ENCODE measurements around the gene HMMR.
"Not testable (repeated sequence)": the region's sequence is repeated elsewhere in the genome, so short reads cannot be mapped to it uniquely, and the experiment has no call there.

The HMMR gene

DNA sequence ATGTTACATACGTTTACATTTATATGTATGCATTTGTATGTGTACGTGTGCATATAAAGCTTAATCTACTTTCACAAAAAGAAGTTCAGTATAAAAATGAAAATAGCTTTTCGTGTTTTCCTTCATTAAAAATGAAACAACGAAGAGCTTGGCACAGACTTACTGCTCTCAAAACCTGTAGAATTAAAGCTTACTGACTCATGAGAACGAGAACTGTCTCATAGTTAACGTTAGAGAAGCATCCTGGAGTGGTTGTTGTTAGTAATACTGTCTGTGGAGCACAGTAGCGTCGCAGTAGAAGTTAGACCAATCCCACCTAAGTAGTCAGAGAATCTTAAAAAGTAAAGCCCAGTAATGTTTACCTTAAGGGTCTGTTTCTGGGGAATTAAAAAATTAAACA, 46.3 kb downstream of the HMMR start:
- no peak for DNase-seq

DNA sequence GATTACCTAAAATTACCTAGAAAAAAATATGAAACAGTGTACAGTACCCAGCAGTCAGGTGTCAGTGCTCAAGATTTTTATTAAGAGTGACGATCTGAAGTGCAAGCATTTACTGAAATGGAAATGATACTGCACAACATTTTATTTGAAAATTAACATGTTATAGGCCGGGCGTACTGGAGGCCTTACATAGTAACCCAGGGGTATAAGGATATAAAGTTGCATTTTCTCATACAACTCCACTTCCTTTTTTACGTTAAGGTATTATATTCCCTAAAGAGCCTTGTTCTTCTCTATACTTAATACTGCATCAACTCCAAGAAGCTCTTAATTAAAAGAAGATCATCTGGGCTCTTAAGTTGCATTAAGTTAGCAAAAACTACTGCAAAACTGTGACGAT, 48.3 kb downstream of the HMMR start:
- DNase-seq, result no peak

DNA sequence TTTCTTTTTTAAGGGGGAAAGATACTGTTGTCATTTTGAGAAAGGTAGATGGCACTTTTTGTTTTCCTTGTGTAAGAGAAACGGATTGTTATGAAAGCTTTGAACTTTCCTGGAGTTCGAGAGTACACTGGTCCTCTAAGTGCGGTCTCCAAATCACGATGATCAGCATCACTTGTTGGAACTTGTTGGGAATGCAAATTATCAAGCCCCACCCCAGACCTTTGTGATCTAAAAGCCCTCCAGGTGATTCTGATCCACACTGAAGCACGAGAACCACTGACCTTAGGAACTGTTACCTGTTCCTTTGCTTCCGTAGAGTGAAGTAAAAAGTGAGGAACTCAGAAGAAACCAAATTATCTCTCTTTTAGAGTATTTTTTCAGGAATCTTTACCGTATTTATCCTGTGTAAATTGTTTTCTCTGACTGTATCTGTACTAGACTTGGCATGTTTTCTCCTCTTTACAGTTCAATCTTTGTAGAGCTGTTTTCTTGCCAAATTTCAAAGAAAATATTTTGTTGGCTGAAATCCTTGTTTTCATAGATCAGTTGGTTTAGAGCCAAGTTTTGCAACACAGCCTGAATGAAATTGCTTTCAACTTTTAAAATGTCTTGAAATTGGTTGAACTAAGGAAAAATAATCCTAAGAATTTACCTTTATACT, 49.0 kb downstream of the HMMR start:
- no peak for DNase-seq

DNA sequence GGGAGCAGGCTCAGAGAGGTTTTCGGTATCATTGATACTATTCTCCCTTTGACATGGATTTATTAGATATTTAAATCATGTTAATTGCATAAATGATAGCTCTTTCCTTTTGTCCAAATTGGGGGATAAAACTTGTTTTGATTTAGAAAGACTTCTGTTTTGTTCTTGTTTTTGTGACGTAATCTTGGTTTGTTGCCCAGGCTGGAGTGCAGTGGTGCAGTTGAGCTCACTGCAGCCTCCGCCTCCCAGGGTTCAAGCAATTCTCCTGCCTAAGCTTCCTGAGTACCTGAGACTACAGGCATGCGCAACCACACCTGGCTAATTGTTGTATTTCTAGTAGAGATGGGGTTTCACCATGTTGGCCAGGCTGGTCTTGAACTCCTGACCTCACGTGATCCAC, 52.1 kb downstream of the HMMR start:
- no peak for DNase-seq

DNA sequence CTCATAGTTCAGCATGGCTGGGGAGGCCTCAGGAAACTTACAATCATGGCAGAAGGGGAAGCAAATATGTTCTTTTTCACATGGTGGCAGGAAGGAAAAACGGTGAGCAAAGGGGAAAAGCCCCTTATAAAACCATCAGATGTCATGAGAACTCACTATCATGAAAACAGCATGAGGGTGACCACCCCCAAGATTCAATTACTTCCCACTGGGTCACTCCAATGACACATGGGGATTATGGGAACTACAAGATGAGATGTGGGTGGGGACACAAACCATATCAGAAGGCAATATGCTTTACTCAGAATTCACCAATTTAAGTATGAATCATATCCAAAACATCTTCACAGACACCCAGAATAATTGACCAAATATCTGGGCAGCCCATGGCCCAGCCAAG, 64.7 kb downstream of the HMMR start:
- no peak for DNase-seq

DNA sequence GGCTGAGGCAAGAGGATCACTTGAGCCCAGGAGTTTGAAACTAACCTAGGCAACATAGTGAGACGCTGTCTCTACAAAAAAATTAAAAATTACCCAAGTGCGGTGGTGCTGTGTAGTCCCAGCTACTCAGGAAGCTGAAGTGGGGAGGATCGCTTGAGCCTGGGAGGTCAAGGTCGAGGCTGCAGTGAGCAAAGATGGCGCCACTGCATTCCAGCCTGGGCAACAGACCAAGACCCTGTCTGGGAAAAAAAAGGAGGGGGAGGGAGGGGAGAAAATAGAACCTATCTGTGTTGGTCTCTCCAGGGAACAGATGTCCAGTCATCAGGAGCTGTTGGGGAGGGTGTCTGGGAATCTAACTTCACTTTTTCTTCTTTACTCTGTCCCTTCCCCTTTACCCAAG, 69.3 kb downstream of the HMMR start:
- no peak for DNase-seq

DNA sequence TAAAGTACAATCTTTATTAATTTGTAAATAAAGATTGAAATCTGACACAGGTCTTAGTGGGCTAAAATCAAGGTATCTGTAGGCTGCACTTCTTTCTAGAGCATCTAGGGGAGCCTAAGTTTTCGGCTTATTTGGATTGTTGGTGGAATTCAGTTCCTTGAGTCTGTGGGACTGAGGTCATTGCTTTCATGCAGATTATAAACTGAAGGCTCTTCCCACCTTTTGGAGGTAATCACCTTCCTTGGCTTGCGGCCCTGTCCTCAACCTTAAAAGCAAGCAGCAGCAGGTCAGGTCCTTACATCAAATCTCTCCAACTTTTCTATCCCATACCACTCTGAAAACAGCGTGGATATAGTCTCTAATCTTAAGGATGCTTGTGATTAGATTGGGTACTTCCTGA, 70.8 kb downstream of the HMMR start:
- DNase-seq, result no peak

DNA sequence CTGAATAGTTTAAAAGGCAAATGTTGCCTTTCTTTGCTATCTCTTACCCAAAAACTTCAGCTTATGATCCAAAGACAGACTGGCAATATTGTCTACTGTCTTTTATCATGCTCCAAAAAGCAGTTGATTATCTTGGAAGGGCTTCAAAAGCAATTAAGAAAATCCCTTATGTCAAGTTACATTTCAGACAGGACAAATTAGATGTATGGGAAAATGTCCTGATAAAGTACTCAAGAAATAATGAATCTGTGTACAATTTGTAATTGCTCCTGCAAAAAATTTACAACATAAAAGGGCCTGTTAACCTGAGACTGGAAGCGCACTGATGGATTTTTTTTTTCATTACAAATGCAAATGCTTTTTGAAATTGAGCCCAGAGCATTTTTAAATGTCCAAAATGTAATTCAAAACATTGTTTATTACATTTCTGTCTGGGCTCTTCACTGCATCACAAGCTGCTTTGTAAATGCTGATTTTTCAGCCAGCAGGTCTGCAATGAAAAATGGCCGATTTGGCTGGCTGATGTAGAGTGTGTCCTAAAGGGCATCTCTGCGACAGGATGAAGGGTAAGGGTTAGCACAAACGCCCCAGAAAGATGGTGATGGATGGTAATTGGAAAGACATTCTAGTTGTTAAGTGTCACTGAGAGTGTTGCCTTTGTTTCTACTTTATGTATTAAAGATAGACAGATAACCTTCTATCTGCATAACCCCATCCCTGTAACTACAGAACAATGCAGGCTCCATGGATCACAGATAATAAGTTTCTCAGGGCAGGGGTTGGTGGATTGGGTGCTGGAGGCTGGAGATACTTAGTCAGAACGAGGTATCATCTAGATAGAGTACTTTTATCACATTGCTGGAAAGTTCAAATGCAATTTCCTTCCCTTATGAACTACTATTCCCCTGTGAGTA, 72.0 kb downstream of the HMMR start:
- DNase-seq, result no peak

DNA sequence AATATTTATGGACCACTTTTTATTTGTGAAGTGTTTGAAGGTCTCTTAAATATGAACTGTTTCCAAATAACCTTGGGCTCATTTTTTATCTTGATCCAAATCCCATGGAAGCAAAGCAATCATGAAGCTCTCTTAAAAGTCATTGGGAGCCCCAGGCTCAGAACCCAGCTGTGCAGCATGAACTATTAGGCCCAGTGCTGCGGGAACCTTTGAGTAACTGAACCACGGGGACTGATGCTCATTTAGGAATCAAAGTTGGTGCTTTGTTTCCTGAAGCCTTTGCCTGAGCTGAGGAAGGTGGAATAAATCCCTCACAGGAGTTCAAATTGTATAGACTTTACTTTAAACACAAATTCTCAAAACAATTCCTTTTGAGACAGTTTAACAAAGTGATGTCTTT, 72.8 kb downstream of the HMMR start:
- DNase-seq, result no peak

DNA sequence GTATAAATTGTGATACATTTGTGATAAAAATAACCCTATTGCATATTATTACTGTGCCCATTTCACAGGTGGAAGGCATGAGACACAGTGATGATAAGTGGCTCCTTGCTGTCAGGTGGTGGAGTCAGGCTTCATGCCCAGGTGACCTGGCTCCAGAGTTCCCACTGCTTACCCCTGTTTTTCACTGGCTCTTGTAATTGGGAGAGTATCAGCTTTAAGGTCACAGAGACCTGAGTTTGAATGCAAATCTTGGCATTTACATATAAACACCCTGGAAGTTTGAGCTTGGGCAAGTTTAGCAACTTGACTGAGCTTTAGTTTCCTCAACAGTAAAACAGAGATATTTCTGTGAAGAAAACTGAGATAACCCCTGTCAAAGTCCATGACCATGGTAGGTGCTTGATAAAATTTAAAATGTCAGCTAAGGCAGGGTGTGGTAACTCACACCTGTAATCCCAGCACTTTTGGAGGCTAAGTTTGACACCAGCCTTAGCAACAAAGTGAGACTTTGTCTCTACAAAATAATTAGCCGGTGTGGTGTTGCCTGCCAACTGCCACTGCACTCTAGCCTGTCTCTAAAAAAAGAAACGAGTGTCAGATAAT, 74.2 kb downstream of the HMMR start:
- no peak for DNase-seq

DNA sequence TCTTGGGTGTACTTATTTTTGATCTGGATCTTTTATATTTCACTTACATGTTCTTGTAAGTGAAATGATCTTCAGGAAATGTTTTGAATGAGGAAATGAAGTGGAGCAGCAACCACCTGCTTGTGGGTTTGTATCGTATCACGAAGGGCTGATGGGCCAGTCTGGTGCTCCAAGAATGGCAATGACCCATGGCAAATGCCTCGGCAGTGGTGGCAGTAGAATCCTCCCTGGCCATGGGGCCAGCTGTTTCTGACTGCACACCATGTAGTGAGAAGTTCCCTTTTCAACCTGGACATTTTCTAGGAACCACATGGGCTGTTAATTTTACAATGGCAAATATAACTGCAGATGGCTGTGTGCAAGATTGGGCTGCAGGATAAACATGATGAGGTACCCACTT, 74.9 kb downstream of the HMMR start:
- no peak for DNase-seq

DNA sequence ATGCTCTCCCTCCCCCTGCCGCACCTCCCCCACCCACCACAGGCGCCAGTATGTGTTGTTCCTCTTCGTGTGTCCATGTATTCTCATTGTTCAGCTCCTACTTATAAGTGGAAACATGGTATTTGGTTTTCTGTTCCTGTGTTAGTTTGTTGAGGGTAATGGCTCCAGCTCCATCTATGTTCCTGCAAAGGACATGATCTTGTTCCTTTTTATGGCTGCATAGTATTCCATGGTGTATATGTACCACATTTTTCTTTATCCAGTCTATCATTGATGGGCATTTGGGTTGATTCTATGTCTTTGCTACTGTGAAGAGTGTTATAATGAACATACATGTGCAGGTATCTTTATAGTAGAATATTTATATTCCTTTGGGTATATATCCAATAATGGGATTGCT, 76.0 kb downstream of the HMMR start:
- not testable (repeated sequence) for DNase-seq

DNA sequence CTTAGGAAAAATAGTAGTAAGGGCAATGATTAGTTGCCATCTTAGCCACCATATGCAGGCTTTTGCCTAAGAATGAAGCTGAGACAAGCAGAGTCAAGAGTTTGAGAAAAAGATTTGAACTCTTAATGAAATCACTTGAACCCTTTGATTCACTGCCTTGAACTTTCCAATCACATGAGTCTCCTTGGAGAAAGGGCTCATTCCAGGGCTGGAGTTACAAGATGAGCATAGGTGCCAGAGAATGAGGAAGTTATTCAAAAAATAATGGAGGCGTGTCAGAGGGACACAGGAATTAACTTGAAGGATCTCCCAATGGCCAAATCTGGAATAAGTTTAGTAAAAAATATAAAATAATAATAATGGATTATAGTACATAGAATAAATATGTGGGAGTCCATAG, 80.3 kb downstream of the HMMR start:
- DNase-seq, result no peak

Measured in stimulated activated naive CD4-positive, alpha-beta T cell treated with Interleukin-2 at 50 U/mL for 16 hours (primary cell).